Measurements from ENCODE around the gene RETREG3. TPM values are rescaled to one million over a fixed set of nuclear protein-coding genes. Genes with fewer than 3 reads are reported as not detected.
"Not testable (repeated sequence)": the region's sequence is repeated elsewhere in the genome, so short reads cannot be mapped to it uniquely, and the experiment has no call there.

The RETREG3 gene
- total RNA-seq, 2 donors from 2014 or later, result 51.5 to 55.4 TPM

GRCh38 chr17:42612013-42612412 is 2.8 kb upstream of the RETREG3 start:
- no peak for TF ChIP-seq CTCF (conservative IDR thresholded peaks at IDR 0.05)
- Mint-ChIP-seq H3K9me3 (no peaks in the 10 kb centered on the region), H3K4me3 (no peak overlapping the region), H3K4me1 (peaks cover 10% of the 10 kb centered on the region), H3K36me3 (ENCODE audit: low read depth) (peaks cover 37% of the 10 kb centered on the region), H3K27me3 (ENCODE audit: insufficient read depth) (no peaks in the 10 kb centered on the region), H3K27ac (no peak overlapping the region)
- H3K27ac ChIP-seq (ENCODE audit: low read depth, low read length), result no peak overlapping the region
- 94 to 99% methylated on average over 4 of the region's 4 CpGs for WGBS, 2 experiments (ENCODE audit: insufficient coverage in 1 of 2, insufficient read length in 1 of 2)
- no peak overlapping the region for H3K4me3 ChIP-seq (ENCODE audit: low read length)
- no peaks in the 10 kb centered on the region for H3K4me1 ChIP-seq (ENCODE audit: control insufficient read depth, insufficient read depth, low read length)
- no peak for DNase-seq
- no peaks in the 10 kb centered on the region for H3K9me3 ChIP-seq (ENCODE audit: control insufficient read depth, low read length)
- H3K9ac ChIP-seq (ENCODE audit: extremely low read depth, low read length, poor library complexity, severe bottlenecking), result no peak overlapping the region
- H3K27me3 ChIP-seq (ENCODE audit: control insufficient read depth, insufficient read depth, low read length, poor library complexity, severe bottlenecking), result no peaks in the 10 kb centered on the region
- peaks cover 43% of the 10 kb centered on the region for H3K36me3 ChIP-seq (ENCODE audit: control insufficient read depth, insufficient read depth, low read length)

DNA sequence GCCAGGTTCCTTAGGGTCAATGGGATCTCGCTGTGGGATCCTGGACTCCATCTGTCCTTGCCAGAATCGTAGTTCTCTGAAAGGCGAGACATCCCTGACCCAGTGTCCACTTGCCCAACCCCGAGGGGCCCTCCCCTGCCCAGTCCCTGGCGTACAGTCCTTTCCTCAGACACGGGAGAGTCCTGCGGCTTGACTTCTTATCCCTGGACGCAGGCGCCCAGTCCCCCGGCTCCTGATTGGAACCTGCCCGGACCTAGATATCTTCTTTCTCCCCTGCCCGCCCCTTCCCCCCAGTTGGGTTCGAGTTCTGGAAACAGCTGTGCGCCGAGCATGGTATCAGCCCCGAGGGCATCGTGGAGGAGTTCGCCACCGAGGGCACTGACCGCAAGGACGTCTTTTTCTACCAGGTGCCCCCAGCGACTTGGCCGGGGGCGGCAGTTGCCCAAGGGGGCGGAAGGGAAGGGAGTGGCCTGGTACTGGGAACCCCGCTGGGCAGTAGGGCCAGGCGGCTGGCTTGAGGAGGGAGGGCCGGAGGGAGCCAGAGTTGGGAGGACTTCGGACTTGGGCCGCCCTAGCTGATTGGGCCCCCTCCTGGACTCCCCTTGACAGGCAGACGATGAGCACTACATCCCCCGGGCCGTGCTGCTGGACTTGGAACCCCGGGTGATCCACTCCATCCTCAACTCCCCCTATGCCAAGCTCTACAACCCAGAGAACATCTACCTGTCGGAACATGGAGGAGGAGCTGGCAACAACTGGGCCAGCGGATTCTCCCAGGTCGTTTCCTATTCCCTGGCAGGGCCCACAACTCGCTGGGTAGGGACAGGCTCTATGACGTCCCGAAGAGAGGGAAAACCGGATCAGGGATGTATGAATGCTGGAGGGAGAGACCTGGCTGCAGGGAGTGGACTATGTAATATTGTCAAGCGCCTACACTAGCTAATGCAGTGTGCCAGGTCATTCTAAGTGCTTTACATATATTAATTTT is 934 bp upstream of the RETREG3 start:
- H3K9ac ChIP-seq (ENCODE audit: extremely low read depth, low read length, poor library complexity, severe bottlenecking), result peak overlapping the region; percentile 68
- H3K9me3 ChIP-seq (ENCODE audit: control insufficient read depth, low read length); H3K4me1 Mint-ChIP-seq; H3K9me3 Mint-ChIP-seq; H3K27me3 Mint-ChIP-seq (ENCODE audit: insufficient read depth); H3K4me1 ChIP-seq (ENCODE audit: control insufficient read depth, insufficient read depth, low read length); H3K27me3 ChIP-seq (ENCODE audit: control insufficient read depth, insufficient read depth, low read length, poor library complexity, severe bottlenecking): not testable (repeated sequence)
- DNase-seq, result peak; percentile 84
- Mint-ChIP-seq H3K27ac (peak overlapping the region; percentile 89), H3K4me3 (peak overlapping the region; percentile 91), H3K36me3 (ENCODE audit: low read depth) (peaks cover 28% of the 10 kb centered on the region)
- 0 to 17% methylated on average over 5 to 32 of the region's 42 CpGs for WGBS, 2 experiments (ENCODE audit: insufficient coverage in 1 of 2, insufficient read length in 1 of 2)
- H3K27ac ChIP-seq (ENCODE audit: low read depth, low read length), result peak overlapping the region; percentile 39
- peaks cover 32% of the 10 kb centered on the region for H3K36me3 ChIP-seq (ENCODE audit: control insufficient read depth, insufficient read depth, low read length)
- peak overlapping the region; percentile 90 for H3K4me3 ChIP-seq (ENCODE audit: low read length)

- Histone ChIP-seq H3K27ac (ENCODE audit: low read depth, low read length) (peak overlapping the region; percentile 81), H3K27me3 (ENCODE audit: control insufficient read depth, insufficient read depth, low read length, poor library complexity, severe bottlenecking) (no peaks in the 10 kb centered on the region), H3K9me3 (ENCODE audit: control insufficient read depth, low read length) (no peaks in the 10 kb centered on the region), H3K36me3 (ENCODE audit: control insufficient read depth, insufficient read depth, low read length) (peaks cover 22% of the 10 kb centered on the region), H3K4me3 (ENCODE audit: low read length) (peak overlapping the region; percentile 90), H3K4me1 (ENCODE audit: control insufficient read depth, insufficient read depth, low read length) (no peaks in the 10 kb centered on the region), H3K9ac (ENCODE audit: extremely low read depth, low read length, poor library complexity, severe bottlenecking) (peak overlapping the region; percentile 79)
- Mint-ChIP-seq H3K9me3 (no peaks in the 10 kb centered on the region), H3K4me1 (peaks cover 12% of the 10 kb centered on the region), H3K27ac (peak overlapping the region; percentile 94), H3K4me3 (peak overlapping the region; percentile 91), H3K36me3 (ENCODE audit: low read depth) (peaks cover 16% of the 10 kb centered on the region), H3K27me3 (ENCODE audit: insufficient read depth) (no peaks in the 10 kb centered on the region)
- no peak for DNase-seq
- WGBS, 2 experiments (ENCODE audit: insufficient coverage in 1 of 2, insufficient read length in 1 of 2), result 2 to 6% methylated on average over 21 to 30 of the region's 30 CpGs
- TF ChIP-seq CTCF (conservative IDR thresholded peaks at IDR 0.05), result no peak
Observed at GRCh38 chr17:42608305-42609181, 631 bp downstream of the RETREG3 start.
